ENCODE data around the gene CYP1A2.
A peak's percentile ranks its signal among the peaks of the same experiment; 100 is the strongest.
"Not testable (repeated sequence)": the region's sequence is repeated elsewhere in the genome, so short reads cannot be mapped to it uniquely, and the experiment has no call there.

CYP1A2 gene

GRCh38 chr15:74777769-74778598 lies 29.3 kb downstream of the CYP1A2 start:
- no peak for DNase-seq

DNA sequence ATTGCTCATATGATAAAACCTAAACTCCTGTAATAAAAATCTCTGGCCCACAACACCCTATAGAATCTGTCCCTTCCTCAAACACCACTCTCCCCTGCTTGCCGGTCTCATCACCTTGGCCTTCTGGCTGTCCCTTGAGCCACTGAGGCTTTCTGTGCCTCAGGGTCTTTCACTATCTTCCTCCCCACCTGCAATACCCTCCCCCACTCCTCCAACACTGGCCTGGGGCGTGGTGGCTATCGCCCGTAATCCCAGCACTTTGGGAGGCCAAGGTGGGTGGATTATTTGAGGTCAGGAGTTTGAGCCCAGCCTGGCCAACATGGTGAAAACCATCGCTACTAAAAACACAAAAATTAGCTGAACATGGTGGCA lies 29.9 kb downstream of the CYP1A2 start:
- no peak for DNase-seq

- no peak for DNase-seq
These were observed 30.6 kb downstream of the CYP1A2 start for GRCh38 chr15:74779162-74779648.

GRCh38 chr15:74780523-74781430 lies 32.1 kb downstream of the CYP1A2 start:
- no peak for DNase-seq

- DNase-seq: peak; percentile 41
These were observed 33.0 kb downstream of the CYP1A2 start, which contains the start of gene CSK for GRCh38 chr15:74781431-74782258. Gene CSK (plus strand): TSS chr15:74782080. CDS start chr15:74798298, 16,218 bp downstream.

DNA sequence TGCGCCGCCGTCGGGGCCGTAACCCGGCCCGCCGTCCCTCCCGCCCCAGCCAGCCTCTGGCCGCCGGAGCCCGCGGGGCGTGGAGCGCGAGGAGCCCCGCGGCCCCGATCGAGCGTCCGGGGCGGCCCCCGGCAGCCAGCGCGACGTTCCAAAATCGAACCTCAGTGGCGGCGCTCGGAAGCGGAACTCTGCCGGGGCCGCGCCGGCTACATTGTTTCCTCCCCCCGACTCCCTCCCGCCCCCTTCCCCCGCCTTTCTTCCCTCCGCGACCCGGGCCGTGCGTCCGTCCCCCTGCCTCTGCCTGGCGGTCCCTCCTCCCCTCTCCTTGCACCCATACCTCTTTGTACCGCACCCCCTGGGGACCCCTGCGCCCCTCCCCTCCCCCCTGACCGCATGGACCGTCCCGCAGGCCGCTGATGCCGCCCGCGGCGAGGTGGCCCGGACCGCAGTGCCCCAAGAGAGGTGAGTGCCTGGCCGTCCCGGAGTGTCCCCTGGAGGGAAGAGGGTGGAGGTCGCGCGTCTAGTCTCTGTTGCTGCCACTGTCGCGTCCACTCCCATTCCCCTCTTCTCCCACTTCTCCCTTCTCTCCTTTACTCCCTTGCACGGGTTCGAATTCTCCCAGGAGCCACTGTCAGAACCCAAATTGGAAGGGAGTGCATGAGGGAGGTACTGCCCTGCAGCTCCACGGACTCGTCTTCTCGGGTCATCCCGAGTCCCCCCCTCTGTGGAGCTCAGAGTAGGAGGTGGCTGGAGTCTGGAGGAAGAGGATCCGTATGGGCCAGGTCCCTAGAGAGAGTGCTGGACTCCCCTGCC lies 33.8 kb downstream of the CYP1A2 start:
- peak; percentile 3 for DNase-seq

DNA sequence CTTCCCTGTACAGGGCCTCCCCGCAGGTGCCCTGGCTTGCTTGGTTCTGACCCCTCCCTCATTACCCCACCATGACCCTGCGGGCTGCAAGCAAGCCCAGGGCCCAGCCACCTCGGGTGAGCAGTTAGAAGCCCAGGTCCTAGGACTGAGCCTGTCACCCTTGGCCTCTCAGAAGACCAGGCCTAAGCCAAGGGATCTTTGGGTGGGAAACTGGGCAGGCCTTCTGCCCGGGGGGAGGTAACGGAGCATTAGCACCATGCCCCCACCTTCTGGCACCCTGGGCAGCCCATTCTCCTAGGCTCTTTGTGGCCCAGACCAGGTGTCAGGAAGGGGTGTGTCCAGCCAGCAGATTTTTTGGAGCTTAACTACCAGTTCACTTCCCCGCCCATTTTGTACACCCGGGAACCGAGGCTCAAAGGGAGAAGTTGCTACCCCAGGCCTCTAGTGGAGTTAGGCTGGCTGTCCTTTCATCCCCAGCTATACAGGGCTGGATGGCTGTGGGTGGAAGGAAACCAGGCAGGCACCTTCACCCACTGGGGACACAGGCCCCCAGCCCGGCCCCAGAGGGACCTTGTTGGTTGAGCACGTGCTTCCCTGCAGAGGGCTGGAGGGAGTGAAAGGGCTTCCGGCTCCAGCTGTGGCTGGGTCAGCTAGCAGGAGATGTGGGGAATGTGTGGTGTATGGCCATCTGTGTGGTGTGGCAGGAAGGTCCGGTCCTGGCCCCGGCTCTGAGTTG lies 34.6 kb downstream of the CYP1A2 start:
- DNase-seq: no peak

DNA sequence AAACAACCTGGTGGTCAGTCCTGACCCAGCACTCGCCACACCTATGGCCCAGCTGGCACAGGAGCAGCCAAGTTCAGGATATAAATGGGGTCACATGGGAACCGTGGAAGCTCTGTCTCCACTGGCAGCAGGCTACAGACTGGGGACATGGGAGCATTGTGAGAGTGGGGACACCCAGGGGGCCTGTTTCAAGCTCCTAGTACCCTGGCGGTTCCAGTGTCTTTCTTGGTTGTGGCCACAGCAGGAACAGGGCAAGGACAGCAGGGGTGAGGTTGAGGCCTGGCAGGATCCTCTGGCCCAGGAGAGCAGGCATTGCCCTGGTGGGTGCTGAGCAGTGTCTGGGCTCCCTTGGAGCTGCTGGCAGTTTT lies 35.1 kb downstream of the CYP1A2 start:
- DNase-seq: no peak

DNA sequence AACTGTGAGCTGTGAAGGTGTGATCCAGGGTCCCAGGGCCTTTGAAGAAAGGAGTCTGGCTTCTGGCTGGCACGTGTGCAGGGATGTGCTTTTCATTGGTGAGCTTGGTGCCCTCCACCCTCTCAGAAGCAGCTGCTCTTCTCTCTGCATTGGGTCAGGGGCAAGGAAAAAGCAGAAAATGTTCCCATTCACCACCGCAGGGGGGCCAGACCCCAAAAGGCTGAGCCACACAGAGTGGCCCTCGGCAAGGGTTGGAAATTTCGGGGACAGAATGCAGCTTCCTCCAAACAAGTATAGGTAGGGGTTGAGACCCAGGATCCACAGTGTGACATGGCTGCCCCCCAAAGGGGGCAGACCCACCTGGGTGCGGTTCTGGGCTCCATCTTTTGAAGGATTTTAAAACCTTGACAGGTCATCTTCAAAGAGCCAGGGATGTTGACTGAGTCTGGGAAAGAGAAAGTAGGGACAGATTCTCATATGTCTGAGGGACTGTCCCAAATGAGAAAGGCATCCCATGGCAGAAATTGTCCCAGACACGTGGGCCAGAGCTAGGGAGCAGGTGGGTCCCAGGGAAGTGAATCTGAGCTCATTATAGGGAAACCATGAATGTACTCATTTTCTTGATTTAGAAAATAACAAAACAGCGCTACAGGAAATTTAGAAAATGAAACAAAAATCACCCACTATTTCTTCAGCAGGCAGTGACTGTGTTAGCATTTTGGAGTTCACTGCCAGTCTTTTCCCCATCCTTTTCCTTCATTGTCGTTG lies 36.0 kb downstream of the CYP1A2 start:
- DNase-seq: no peak

DNA sequence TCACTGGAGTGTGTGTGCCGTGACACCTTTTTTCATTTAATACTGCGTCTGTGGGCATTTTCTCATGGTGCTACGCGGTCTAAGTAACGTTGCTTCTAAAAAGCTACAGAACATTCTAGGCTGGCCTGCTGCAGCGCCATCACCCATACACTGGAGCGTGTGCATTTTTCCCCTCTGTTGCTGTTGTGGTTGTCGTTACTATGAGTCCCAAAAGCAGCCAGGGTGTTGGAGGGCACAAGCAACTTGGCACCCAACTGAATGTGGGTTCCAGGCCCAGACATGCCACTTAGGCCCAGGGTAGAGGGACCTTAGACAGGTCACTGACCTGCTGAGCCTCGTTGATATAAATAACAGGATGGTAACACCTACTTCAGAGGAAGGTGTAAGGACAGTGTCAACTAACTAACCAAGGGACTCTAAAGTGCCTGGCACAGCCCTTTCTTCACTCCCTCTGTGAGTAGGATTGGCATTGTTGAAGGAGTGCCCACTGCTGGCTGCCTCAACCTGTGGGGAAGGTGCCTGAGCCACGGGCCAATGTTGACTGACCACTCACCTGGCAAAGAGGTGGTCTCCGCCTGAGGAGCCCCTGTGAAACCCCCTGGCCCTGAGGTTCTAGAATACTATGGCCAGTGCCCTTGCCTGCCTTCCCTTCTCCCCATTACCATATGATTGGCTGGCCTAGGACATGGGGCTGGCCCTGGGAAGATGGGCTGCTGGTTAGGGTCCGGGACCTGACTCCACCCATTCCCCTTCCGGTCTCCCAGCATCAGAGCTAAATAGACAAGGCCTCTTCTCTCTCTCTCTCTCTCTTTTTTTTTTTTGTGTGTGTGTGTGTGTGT lies 36.8 kb downstream of the CYP1A2 start:
- DNase-seq: no peak

DNA sequence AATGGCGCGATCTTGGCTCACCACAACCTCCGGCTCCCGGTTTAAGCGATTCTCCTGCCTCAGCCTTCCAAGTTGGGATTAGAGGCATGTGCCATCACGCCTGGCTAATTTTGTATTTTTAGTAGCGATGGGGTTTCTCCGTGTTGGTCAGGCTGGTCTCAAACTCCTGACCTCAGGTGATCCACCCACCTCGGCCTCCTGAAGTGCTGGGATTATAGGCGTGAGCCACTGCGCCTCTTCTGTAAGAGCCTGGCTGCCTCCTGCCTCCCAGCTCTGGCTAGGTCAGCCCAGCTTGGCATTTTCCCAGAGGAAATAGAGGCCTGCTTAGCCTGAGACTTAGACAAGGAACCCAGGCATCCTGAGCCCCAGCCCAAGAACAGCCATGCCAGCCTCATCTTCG lies 37.4 kb downstream of the CYP1A2 start:
- not testable (repeated sequence) for DNase-seq

GRCh38 chr15:74786551-74787165 lies 38.0 kb downstream of the CYP1A2 start:
- no peak for DNase-seq

GRCh38 chr15:74787251-74788041 lies 38.8 kb downstream of the CYP1A2 start:
- no peak for DNase-seq

DNA sequence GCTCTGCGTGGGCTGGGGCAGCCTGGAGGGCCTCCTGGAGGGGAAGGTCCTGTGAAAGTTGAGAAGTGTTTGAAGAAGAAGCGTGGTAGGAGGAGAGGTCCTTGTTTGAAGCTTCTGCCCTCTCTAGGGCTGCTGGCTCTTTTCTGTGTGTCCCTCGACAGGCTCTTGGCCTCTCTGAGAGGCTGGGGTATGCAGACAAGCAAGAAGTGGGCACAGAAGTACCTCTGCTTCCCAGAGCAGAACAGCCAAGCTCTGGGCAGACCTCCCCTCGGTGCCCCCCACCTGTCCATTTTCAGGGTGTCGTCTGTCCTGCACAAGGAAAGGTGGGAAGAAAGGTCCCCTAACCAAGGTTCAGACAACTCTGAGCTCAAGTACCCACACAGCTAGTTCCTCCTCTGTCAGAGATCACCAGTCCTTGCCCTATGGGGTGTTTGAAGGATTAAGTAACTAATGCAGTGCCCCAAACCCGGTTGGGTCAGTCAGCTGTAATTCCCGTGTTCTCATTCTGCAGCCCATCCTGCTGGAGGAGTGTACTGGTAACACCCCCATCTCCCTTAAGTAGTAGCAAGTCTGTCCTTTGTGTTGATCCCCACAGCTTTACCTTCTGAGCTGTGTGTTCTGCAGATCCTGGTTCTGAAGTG lies 39.5 kb downstream of the CYP1A2 start:
- no peak for DNase-seq

DNA sequence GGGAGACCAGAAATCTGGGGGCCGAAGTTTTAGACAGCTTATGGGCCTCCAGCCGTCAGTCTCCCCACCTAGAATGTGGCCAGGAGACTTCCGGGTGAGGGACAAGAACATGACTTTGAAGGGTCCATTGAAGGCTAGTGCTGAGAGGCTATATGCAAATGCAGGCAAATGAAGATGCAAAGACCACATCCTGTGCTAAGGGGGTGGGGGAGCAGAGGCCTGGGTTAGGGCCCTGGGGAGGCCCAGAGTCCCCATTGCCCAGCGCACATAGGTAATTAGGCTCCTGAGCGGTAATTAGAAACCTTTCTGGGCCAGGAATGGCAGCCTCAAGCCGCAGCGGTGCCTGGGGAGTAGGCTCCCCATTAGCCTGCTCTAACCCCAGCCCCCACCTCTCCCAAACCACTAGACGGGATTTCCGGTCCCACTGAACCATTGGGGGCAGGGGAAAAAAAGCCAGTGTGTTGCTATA lies 40.1 kb downstream of the CYP1A2 start:
- no peak for DNase-seq

DNA sequence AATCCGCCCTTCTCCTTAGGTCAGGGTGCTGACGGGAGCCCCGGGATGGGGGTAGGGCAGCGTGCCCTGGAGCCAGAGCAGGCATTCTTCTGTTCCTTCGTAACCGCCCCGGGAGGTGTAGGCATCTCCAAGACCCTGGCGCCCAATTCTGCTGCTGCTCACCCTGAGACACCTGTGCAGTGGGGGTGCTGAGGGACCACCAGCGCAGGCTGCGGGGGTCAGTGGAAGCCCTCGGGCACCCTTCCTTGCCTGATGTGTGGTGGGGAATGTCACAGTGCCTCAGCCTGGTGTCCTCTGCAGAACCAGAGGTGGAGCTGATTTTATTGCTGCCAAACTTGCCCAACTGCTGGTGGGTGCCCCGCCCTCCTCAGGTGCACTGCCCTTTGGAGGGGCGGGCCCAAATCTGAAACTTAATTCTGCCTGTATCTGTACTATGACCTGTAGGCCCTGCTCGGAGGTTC lies 40.6 kb downstream of the CYP1A2 start:
- DNase-seq: no peak

- no peak for DNase-seq
These were observed 41.1 kb downstream of the CYP1A2 start for GRCh38 chr15:74789741-74790079.

Data from NCI-H2227 treated with DMSO at 0.1 percent for 48 hours (cell line).